ENCODE data around the gene TMPRSS2.

The TMPRSS2 gene

DNA sequence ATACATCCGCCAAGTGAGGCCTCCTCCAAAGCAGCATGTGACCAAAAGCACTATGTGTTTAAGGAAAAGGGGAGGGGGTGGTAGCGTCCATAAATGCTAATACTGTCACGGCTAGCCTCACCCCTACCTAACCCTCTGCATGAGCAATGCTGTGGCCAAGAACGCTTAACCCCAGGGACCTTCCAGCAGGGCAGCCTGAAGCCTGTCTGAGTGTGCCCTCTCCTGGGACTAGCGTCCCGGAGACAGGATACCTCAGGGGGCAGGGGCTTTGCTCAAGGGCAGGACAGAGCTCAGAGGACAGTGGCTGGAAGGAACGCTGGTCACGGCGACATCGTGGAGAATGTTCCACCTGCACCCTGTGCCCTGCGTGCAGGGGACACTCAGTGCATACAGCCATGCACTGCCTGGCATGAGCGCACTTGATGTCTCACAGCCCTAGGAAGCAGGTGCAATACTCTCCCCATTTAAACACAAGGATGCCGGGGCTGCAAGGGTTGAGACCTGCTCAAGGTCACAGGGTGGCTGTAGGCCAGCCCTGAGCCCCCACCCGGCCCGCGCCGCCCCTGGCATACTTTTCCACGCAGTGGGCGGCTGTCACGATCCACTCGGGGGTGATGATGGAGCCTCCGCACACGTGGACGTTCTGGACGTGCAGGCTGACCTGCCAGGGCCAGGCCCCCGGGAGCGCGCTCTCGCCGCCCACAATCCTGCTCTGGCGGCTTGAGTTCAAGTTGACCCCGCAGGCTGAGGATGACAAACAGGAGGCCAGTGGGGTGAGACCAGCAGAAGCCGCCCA is 35.0 kb downstream of the TMPRSS2 start:
- Histone ChIP-seq H3K4me1 (ENCODE audit: low read length) (peaks cover 13% of the 10 kb centered on the region), H4K20me1 (ENCODE audit: insufficient read depth, low read length) (no peaks in the 10 kb centered on the region), H3K36me3 (replicated peaks; ENCODE audit: insufficient read depth, low read length) (no peaks in the 10 kb centered on the region), H3F3A (ENCODE audit: insufficient read depth, low read length) (peaks cover 11% of the 10 kb centered on the region), H3K4me3 (ENCODE audit: low read length) (no peak overlapping the region), H3K9me3 (replicated peaks; ENCODE audit: insufficient read depth, low read length) (no peaks in the 10 kb centered on the region), H3K9ac (ENCODE audit: low read length) (no peak overlapping the region), H3K27me3 (replicated peaks; ENCODE audit: insufficient read depth, low read length) (no peaks in the 10 kb centered on the region), H3K27ac (ENCODE audit: low read length) (no peak overlapping the region), H3K79me2 (ENCODE audit: low read length) (no peaks in the 10 kb centered on the region), H3K9me2 (replicated peaks; ENCODE audit: insufficient read depth, low read length) (no peaks in the 10 kb centered on the region), H2AFZ (ENCODE audit: low read length) (no peak overlapping the region), H3K4me2 (ENCODE audit: low read depth, low read length) (no peak overlapping the region)
- no peak for TF ChIP-seq EZH2phosphoT487 (IDR thresholded peaks at IDR 0.05; ENCODE audit: low read length)
- TF ChIP-seq, protein P1, sequence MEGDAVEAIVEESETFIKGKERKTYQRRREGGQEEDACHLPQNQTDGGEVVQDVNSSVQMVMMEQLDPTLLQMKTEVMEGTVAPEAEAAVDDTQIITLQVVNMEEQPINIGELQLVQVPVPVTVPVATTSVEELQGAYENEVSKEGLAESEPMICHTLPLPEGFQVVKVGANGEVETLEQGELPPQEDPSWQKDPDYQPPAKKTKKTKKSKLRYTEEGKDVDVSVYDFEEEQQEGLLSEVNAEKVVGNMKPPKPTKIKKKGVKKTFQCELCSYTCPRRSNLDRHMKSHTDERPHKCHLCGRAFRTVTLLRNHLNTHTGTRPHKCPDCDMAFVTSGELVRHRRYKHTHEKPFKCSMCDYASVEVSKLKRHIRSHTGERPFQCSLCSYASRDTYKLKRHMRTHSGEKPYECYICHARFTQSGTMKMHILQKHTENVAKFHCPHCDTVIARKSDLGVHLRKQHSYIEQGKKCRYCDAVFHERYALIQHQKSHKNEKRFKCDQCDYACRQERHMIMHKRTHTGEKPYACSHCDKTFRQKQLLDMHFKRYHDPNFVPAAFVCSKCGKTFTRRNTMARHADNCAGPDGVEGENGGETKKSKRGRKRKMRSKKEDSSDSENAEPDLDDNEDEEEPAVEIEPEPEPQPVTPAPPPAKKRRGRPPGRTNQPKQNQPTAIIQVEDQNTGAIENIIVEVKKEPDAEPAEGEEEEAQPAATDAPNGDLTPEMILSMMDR (IDR thresholded peaks at IDR 0.05; ENCODE audit: low read length): no peak
- no peak for TF ChIP-seq EZH2 (optimal IDR thresholded peaks at IDR 0.05; ENCODE audit: low read depth, low read length)
- no peak for DNase-seq

DNA sequence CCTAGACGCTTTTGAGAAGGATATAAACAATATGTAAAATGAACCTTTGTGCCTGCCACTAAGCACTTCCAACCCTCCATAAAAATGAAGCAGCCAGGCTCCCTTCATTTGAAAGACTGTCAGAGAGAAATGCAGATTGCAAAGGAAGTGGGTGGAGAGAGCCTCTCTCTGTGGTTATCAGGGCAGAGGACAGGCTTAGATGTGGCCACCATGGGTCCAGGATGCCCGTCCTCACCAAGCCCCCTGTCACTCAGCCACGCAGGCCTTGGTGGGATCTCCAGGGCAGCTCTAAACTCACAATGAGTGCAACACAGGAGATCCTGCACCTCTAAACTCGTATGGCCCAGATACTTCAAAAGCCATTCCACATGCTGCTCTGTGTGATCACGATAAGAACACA is 37.9 kb downstream of the TMPRSS2 start:
- Histone ChIP-seq H3K4me2 (ENCODE audit: low read depth, low read length) (no peak overlapping the region), H3K27ac (ENCODE audit: low read length) (no peak overlapping the region), H3K9ac (ENCODE audit: low read length) (no peak overlapping the region), H3F3A (ENCODE audit: insufficient read depth, low read length) (no peaks in the 10 kb centered on the region), H3K4me3 (ENCODE audit: low read length) (no peak overlapping the region), H3K27me3 (replicated peaks; ENCODE audit: insufficient read depth, low read length) (no peaks in the 10 kb centered on the region), H3K9me3 (replicated peaks; ENCODE audit: insufficient read depth, low read length) (no peaks in the 10 kb centered on the region), H3K79me2 (ENCODE audit: low read length) (no peaks in the 10 kb centered on the region), H3K4me1 (ENCODE audit: low read length) (no peaks in the 10 kb centered on the region), H2AFZ (ENCODE audit: low read length) (no peak overlapping the region), H3K36me3 (replicated peaks; ENCODE audit: insufficient read depth, low read length) (no peaks in the 10 kb centered on the region), H3K9me2 (replicated peaks; ENCODE audit: insufficient read depth, low read length) (no peaks in the 10 kb centered on the region), H4K20me1 (ENCODE audit: insufficient read depth, low read length) (no peaks in the 10 kb centered on the region)
- TF ChIP-seq EZH2phosphoT487 (IDR thresholded peaks at IDR 0.05; ENCODE audit: low read length): no peak
- no peak for TF ChIP-seq EZH2 (optimal IDR thresholded peaks at IDR 0.05; ENCODE audit: low read depth, low read length)
- TF ChIP-seq, protein P1 (IDR thresholded peaks at IDR 0.05; ENCODE audit: low read length): no peak
- DNase-seq: no peak

DNA sequence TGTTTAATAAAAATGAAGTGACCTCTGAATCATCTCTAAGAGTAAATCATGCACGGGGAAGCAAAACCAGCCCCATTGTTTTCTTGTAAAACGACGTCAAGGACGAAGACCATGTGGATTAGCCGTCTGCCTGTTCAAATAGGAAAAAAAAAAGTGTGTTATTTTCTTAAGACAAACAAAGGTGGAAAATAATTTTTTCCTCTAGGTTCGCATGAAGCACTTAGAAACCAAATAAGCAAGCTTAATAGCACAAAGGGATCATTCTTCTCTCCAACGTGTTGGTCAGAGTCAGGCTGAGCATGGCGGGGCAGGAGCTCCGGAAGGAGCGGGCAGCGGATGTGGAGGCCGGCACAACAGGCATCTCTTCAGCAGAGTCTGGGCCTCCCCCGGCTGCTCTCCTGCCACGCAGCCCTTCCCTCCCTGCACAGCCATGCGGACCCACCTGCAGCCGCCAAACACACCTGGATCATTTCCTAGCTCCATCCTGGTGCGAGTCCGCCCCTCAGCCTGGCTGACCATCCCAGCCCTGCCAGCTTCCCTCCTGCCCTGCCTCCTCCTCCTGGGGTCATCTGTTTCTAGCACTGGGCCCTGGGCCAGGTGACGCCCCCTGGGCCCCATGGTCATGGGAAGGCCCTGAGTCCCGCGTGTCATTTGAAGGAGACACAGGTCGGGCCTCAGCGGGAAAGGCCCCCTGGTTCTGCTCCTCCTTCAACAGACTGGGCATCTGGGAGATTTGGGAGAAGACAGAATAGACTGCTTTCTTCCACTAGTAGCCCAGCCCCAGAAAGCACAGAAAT is 41.7 kb downstream of the TMPRSS2 start:
- TF ChIP-seq, protein P1 (IDR thresholded peaks at IDR 0.05; ENCODE audit: low read length): no peak
- TF ChIP-seq EZH2phosphoT487 (IDR thresholded peaks at IDR 0.05; ENCODE audit: low read length) (no peak), EZH2 (optimal IDR thresholded peaks at IDR 0.05; ENCODE audit: low read depth, low read length) (no peak)
- Histone ChIP-seq H3K9ac (ENCODE audit: low read length) (no peak overlapping the region), H3K27me3 (replicated peaks; ENCODE audit: insufficient read depth, low read length) (no peaks in the 10 kb centered on the region), H3K9me2 (replicated peaks; ENCODE audit: insufficient read depth, low read length) (no peaks in the 10 kb centered on the region), H3K36me3 (replicated peaks; ENCODE audit: insufficient read depth, low read length) (no peaks in the 10 kb centered on the region), H4K20me1 (ENCODE audit: insufficient read depth, low read length) (no peaks in the 10 kb centered on the region), H3K79me2 (ENCODE audit: low read length) (no peaks in the 10 kb centered on the region), H3K4me2 (ENCODE audit: low read depth, low read length) (no peak overlapping the region), H2AFZ (ENCODE audit: low read length) (no peak overlapping the region), H3F3A (ENCODE audit: insufficient read depth, low read length) (no peaks in the 10 kb centered on the region), H3K4me1 (ENCODE audit: low read length) (0 out of 2 replicates have a peak, but pooled peaks cover 5% of the 10 kb centered on the region), H3K27ac (ENCODE audit: low read length) (no peak overlapping the region), H3K4me3 (ENCODE audit: low read length) (no peak overlapping the region), H3K9me3 (replicated peaks; ENCODE audit: insufficient read depth, low read length) (no peaks in the 10 kb centered on the region)
- DNase-seq: no peak

Measured in MM.1S (cell line).